LNCaP clone FGC (cell line): Measurements from ENCODE around the gene FBXO31.

Source experiments
- DNase-seq: peaks from one replicate; pipeline ENCODE4 v3.0.0-alpha.2; 2011; ENCODE audit warnings: low read depth
- H3K4me3 ChIP-seq: 2 replicates; pipeline ENCODE4 v1.5.1; 2011; ENCODE audit warnings: mild to moderate bottlenecking, low read depth, low read length, control low read depth
- TF ChIP-seq, protein P1 (sequence below): IDR thresholded peaks from 2 replicates; pipeline ENCODE4 v1.5.1; 2012; ENCODE audit warnings: mild to moderate bottlenecking; ENCODE audit not compliant: control insufficient read depth, insufficient read depth; ENCODE audit errors: extremely low read depth

The FBXO31 gene

GRCh38 chr16:87374313-87374712, 9.3 kb downstream of the FBXO31 start:
- TF ChIP-seq, protein P1, sequence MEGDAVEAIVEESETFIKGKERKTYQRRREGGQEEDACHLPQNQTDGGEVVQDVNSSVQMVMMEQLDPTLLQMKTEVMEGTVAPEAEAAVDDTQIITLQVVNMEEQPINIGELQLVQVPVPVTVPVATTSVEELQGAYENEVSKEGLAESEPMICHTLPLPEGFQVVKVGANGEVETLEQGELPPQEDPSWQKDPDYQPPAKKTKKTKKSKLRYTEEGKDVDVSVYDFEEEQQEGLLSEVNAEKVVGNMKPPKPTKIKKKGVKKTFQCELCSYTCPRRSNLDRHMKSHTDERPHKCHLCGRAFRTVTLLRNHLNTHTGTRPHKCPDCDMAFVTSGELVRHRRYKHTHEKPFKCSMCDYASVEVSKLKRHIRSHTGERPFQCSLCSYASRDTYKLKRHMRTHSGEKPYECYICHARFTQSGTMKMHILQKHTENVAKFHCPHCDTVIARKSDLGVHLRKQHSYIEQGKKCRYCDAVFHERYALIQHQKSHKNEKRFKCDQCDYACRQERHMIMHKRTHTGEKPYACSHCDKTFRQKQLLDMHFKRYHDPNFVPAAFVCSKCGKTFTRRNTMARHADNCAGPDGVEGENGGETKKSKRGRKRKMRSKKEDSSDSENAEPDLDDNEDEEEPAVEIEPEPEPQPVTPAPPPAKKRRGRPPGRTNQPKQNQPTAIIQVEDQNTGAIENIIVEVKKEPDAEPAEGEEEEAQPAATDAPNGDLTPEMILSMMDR, result no peak
- no peak for DNase-seq

GRCh38 chr16:87372305-87372704, 11.3 kb downstream of the FBXO31 start:
- TF ChIP-seq, protein P1, result no peak
- no peak overlapping the region for H3K4me3 ChIP-seq
- DNase-seq, result no peak

More at GRCh38 chr16:87374313-87374712, 9.3 kb downstream of the FBXO31 start:
- H3K4me3 ChIP-seq, result no peak overlapping the region

- TF ChIP-seq, protein P1, result no peak
- no peak overlapping the region for H3K4me3 ChIP-seq
- no peak for DNase-seq
Observed at GRCh38 chr16:87371261-87371866, 12.2 kb downstream of the FBXO31 start.

- H3K4me3 ChIP-seq, result no peak overlapping the region
- no peak for DNase-seq
Observed at GRCh38 chr16:87369796-87370719, 13.5 kb downstream of the FBXO31 start.

DNA sequence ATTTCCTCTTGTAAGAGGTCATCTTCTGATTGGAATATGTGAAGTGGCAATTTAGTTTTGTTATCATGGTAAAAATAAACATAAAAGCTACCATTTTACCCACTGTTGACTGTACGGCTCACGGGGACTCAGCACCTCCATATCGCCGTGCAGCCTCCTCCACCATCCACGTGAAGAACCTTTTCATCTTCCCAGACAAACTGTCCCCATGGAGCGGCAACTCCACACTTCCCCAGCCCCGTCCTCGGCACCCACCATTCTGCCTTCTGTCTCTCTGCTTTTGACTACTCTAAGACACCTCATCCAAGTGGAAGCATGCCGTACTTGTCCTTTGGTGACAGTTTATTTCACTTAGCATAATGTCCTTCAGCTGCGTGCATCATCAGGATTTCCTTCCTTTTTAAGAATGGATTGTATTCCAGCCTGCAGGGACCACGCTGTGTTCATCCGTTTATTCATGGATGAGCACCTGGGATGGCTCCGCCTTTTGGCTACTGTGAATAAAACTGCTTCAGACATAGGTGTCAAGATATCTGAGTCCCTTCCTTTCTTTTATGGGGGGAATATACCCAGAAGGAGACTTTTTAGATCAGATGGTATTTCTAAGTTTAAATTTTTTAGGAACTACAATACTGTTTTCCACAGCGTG, 14.3 kb downstream of the FBXO31 start:
- no peak overlapping the region for H3K4me3 ChIP-seq
- TF ChIP-seq, protein P1, result no peak
- DNase-seq, result no peak

More at GRCh38 chr16:87369796-87370719, 13.5 kb downstream of the FBXO31 start:
- TF ChIP-seq, protein P1, result no peak

DNA sequence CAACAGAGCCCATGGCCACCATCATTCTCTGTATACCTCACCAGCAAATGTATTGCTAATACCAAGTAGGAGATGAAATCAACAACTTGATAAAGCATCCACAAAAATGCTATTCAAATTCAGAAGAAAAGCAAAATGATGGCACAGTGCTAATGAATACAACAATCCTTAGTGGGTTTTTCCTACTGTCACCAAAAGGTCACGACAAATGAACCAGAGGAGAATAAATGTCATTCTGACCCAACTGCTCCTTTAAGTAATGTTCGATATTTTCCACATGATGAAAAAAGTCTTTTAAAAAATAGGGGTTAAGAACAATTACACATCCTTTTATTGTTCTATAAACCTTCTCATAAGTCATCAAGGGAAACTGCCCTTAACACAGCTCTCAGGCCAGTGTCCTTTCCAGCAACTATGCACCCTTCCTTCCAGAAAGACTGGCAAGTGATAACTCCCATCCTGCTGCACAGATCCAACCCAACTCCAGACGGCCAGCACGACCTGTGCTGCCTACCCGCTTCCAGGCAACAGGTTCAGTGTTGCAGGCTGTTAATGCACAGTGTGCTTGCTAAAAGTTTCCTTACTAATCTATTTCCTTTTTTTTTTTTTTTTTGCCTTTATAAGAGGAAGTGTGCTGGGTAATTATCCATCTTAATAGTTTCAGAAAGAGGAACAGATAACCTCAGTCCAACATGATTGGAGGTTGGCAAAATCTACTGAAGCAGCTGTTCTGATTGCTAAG, 15.4 kb downstream of the FBXO31 start:
- H3K4me3 ChIP-seq, result no peak overlapping the region
- TF ChIP-seq, protein P1, result no peak
- no peak for DNase-seq
